GM19351 (cell line): Measurements from ENCODE around the gene CCNL1.

Experiments
- ATAC-seq: cut with Tn5 transposase; IDR thresholded peaks from one replicate; pipeline ENCODE4 v1.9.1; 2021; ENCODE audit warnings: mild to moderate bottlenecking, moderate library complexity; ENCODE audit not compliant: unreplicated experiment

CCNL1 gene

GRCh38 chr3:157126365-157126764 is 33.6 kb downstream of the CCNL1 start:
- no peak for ATAC-seq

DNA sequence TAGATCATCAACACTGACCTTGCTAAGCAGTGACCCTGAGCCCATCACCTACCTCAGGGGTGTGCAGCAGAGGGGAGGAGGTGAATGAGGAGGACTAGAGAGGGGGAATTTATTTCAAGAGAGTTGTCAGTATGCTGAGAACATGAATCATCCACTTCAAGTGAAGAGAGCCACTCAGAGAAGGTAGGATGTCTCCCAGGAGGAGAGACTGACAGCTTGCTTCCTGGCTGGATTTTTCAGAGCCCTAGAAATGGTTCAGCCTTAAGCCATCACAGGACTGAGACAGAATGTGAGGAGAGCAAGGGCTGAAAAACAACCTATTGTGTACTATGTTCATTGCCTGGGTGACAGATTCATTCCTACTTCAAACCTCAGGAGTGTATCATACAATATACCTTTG is 34.8 kb downstream of the CCNL1 start:
- ATAC-seq: no peak

GRCh38 chr3:157123621-157124020 is 36.3 kb downstream of the CCNL1 start:
- no peak for ATAC-seq

DNA sequence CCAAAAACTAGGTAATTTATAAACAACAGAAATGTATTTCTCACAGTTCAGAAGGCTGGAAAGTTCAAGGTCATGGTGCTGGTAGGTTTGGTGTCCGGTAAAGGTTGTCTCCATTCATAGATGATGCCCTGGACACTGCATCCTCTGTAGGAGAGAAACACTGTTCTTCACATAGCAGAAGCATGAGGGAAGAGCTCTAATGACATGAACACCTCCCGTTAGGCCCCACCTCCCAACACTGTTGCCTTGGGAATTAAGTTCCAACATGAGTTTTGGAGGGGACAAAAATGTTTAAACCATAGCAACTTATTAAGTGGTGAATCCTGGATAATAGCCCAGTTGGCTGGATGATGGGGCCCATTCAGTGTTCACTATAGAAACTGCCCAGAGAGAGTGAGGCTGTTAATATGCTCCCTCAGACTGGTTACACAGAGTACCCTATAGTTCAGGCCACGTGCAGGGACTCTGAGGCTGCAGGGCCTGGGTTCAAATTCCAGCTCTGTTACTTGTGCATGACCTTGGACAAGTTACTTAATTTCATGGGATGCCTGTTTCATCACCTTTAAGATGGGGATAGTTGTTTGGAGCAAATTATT is 37.0 kb downstream of the CCNL1 start:
- no peak for ATAC-seq

DNA sequence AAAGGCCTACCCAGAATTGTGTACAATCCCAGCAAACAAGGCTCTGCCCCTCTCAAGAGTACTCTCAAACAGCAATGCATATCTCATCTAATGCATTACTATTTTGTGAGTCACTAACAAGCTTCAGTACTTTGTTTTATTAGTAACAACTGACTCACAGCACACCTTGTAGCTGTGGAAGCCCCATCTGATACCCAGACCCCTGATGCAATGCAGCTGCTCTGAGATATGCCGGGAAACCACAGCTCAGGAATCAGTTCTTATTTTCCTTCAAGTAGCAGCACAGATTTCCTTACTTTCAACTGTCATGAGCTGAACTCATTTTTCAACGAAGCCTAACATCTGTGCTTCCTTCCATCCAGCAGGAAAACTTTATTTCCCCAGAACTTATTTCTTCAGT is 37.8 kb downstream of the CCNL1 start:
- ATAC-seq: no peak

GRCh38 chr3:157121522-157121921 is 38.4 kb downstream of the CCNL1 start:
- no peak for ATAC-seq

- ATAC-seq: no peak
Observed at GRCh38 chr3:157120071-157120892, 39.7 kb downstream of the CCNL1 start.

GRCh38 chr3:157119369-157119951 is 40.5 kb downstream of the CCNL1 start:
- no peak for ATAC-seq

- no peak for ATAC-seq
Observed at GRCh38 chr3:157117875-157118654, 41.9 kb downstream of the CCNL1 start.

GRCh38 chr3:157117206-157117605 is 42.7 kb downstream of the CCNL1 start:
- ATAC-seq: no peak

GRCh38 chr3:157116017-157116416 is 43.9 kb downstream of the CCNL1 start:
- no peak for ATAC-seq

DNA sequence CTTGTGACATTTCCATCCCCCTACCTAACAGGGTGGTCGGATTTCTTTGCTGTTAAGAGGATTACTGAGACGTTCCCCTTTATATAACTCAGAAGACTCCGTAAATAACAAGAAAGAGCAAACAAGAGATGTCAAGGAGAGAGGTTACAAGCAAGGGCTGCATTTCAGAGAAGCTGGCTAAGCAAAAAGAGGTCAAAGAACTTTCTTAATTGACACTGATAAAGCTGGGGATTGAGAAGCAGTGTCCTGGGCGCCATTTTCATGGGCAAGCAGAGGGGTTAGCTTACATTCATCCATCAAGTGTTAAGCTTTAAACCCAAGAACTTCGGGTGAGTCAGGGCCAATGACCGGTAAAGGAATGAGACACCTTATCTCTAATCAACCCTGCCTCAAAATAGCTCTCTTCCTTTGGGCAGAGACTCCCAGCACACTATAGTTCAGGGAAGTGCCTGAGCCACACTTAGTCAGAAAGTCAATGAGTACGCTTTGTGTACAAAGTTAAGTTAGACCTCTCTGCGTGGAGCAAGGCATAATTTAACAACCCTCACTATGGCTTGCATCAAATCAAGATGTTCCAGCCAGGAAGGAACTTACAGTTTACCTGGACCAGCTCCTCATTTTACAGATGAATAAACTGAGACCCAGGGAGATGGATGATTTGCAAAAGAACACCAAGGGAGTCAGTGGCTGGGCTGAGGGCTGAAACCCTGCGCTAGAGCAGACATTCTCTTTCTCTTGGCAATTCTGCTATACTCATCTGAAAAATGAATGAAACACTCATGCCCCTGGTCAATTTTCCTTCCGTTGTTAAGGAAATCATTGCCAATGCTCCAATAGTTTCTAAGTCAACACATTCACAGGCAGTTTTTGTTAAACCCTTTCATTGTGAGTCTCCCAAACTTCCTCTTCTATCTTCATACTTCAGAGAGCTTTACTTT is 44.6 kb downstream of the CCNL1 start:
- no peak for ATAC-seq

- no peak for ATAC-seq
Observed at GRCh38 chr3:157113832-157114505, 46.0 kb downstream of the CCNL1 start.

GRCh38 chr3:157112536-157112935 is 47.4 kb downstream of the CCNL1 start:
- no peak for ATAC-seq

DNA sequence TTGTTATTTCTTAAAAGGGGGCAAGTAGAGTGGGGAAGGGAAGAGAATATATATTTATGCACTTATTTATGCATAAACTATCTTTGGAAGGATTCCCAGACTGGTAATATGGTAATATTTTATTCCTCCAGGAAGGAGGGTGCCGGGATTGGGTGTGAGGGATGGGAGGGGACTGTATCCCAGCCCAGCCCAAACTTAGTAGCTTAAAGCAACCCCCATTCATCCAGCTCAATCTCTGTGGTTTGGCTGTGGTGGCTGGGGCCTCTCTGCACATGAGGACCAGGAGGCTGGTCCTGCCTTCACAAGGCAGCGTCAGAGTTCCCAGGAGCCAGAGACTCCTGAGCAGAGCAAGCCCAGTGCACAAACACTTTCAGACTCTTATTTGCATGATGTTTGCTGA is 48.4 kb downstream of the CCNL1 start:
- no peak for ATAC-seq

DNA sequence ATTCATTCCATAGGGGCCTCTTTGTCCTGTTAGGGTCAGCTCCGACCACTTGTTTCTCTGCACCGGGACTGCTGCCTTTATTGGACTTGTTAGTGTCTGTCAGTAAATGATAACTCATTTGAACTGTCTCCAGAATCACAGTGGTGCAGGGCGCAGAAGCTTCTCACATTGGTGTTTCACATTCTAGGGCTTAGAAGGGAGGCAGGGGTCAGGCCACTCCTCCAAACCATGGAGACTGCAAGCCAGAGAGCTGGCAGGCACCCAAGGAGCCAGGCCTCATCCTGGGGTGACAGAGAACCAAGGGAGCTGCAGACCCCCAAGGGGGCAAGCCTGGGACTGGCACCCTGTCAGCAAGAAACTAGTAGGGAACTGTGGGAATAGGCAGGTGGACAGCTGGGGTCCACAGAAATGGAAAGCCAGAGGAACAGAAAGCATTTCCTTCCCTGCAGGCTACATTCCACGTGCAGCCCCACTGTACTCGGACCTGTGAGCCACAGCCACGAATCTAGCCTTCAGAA is 49.1 kb downstream of the CCNL1 start:
- ATAC-seq: no peak

- no peak for ATAC-seq
Observed at GRCh38 chr3:157109267-157110141, 50.4 kb downstream of the CCNL1 start.

DNA sequence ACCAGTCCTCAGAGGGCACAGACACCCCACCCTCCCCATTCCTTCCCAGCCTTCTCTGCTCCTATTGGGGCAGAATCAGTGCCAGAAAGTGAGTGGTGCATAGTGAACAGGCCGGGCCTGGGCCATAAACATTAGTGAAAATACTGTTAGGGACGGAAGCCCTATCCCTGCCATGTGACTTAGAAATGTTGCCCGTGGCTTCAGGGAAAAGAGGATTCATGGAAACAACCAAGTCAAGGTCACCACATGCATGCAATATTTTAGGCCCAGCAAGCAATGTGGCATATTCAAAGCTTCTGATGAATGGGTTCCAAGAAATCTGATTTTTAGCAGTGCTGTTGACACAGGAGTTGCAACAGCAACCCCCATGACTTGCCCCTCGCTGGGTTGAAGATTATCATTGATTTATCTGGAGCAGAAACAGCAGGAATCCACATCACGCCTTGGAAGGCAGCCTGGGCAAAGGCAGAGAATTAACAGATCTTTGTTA is 52.3 kb downstream of the CCNL1 start:
- no peak for ATAC-seq
